ENCODE measurements around the gene FKBP2. TPM values are rescaled to one million over a fixed set of nuclear protein-coding genes. Genes with fewer than 3 reads are reported as not detected.

Gene FKBP2
- total and polyA plus RNA-seq, 2 of the 13 experiments (the other 11 are each of a cell fraction or from before 2014, with no cell fraction given), result 30.1 to 53.3 TPM

DNA sequence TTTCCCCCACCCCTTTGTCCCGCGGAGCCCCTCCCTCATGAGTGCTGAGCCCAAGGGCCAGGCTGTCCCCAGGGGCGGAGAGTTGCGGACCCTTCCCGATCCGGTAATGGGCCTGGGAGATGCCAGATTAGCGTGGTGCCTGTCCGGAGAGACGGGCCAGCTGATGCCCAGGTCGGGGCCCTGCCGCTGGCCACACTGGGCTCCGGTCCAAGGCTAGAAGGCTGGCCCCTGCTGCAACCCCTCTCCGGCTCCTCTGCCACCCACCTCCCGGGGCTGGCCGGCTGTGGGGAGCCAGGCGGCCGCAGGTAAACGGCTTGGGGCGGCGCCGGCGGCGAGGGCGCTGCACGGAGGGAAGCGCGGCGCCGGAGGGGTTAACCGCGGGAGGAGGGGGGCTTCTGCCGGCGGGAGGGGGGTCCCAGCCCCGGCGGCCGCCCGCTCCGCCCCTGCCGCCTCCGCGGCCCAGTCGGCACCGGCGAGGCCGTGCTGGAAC is 50.4 kb downstream of the FKBP2 start, which contains the start of gene KCNK4:
KCNK4 (plus strand) TSS at position 41 of the 490 bp plus-strand sequence. CDS start 1,717 bp downstream, outside the sequence.
- intact Hi-C loops (cut with micrococcal nuclease; ENCODE audit: unreplicated experiment), result no loop called here
- Histone ChIP-seq H4K20me1 (ENCODE audit: insufficient read depth, low read length) (no peaks in the 10 kb centered on the region), H2AFZ (ENCODE audit: low read length) (no peak within 1 kb of the TSS), H3K9ac (ENCODE audit: insufficient read depth, low read depth, low read length) (no peak within 1 kb of the TSS), H3K9me3 (ENCODE audit: low read length) (no peaks in the 10 kb centered on the region), H3K27ac (ENCODE audit: extremely low read length, insufficient read depth, low read length) (no peak within 1 kb of the TSS), H3K4me2 (ENCODE audit: low read depth, low read length) (peak within 1 kb of the TSS; percentile 60), H3K36me3 (replicated peaks in 1 of 2; ENCODE audit: control insufficient read depth in 1 of 2, insufficient read depth in 2 of 2, low read length in 2 of 2) (no peaks in the 10 kb centered on the region), H3K79me2 (ENCODE audit: insufficient read depth, low read length) (no peaks in the 10 kb centered on the region), H3K4me3 (replicated peaks in 1 of 3; ENCODE audit: insufficient read depth in 1 of 3, low read depth in 2 of 3, low read length in 3 of 3) (peak within 1 kb of the TSS; percentile 16 to 61 (median 26); a peak in 4 of 6 replicates), H3K4me1 (ENCODE audit: insufficient read depth, low read length) (peaks cover 19% of the 10 kb centered on the region; the same call in 1 of the 2 replicates), H3K27me3 (ENCODE audit: control insufficient read depth in 1 of 2, insufficient read depth in 2 of 2, low read length in 2 of 2) (peaks cover 19 to 57% of the 10 kb centered on the region in 2 experiments)
- DNase-seq (ENCODE audit: low spot score), result no peak
- ChIA-PET CTCF (ENCODE audit: low intra/inter-chr PET ratio, low total read pairs) (no interaction called here), POLR2A (interaction anchor here (0.5 to 1.0 kb wide), 2 partner anchors 13 to 102 kb away, joined by 3 read pairs; no protein-coding TSS in a partner anchor)
- ATAC-seq, result no peak
- BruUV-seq (replicated peaks), result no TSS peak
- 0% methylated on average over 4 of the region's 45 CpGs for WGBS (ENCODE audit: low lambda C conversion rate)
- no peak for FAIRE-seq
- in situ Hi-C loops (cut with HindIII; ENCODE audit: extremely low pct_ligation_motif_present, low pct_unique_long_range_greater_than_20kb), result no loop called here
- TF ChIP-seq HNRNPLL (IDR thresholded peaks at IDR 0.05; ENCODE audit: low read depth, low read length, poor library complexity, severe bottlenecking), result peak; percentile 25
- TF ChIP-seq, protein P1, sequence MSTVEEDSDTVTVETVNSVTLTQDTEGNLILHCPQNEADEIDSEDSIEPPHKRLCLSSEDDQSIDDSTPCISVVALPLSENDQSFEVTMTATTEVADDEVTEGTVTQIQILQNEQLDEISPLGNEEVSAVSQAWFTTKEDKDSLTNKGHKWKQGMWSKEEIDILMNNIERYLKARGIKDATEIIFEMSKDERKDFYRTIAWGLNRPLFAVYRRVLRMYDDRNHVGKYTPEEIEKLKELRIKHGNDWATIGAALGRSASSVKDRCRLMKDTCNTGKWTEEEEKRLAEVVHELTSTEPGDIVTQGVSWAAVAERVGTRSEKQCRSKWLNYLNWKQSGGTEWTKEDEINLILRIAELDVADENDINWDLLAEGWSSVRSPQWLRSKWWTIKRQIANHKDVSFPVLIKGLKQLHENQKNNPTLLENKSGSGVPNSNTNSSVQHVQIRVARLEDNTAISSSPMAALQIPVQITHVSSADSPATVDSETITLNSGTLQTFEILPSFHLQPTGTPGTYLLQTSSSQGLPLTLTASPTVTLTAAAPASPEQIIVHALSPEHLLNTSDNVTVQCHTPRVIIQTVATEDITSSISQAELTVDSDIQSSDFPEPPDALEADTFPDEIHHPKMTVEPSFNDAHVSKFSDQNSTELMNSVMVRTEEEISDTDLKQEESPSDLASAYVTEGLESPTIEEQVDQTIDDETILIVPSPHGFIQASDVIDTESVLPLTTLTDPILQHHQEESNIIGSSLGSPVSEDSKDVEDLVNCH (CRISPR knock-in tag; IDR thresholded peaks at IDR 0.05), result no peak

DNA sequence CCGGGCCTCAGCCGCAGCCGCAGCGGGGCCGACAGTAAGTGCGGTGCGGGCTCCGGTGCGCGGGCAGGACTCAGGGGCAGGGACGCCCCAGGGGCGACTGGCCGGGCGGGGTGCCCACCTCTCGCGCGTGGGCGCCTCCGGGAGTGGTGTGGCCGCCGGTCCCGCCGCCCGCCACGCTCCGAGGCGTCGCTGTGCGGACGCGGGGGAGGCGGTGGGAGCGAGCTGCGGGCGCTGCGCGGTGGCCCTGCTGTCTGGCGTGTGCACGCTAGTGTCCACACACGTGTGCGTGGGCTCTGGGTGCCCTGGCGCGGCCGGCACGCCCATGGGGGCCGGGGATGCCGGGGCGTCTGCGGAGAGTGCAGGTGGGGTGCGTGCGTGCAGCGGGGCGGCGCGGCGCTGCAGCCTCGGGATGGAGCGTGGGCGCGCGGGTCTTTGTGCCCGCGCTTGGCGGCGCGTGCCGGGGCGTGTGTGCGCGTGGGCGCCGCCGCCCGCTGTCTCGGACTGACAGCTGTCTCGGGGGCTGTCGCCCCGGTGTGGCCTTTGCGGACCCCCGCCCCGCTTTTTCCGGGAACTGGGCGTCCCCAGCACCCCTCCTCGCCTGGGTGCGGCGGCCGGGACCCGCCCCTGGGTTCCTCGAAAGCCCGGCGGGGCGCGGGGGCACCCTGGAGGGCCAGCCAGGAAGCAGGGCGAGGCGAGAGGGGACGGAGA is 51.0 kb downstream of the FKBP2 start:
- Histone ChIP-seq H4K20me1 (ENCODE audit: insufficient read depth, low read length) (no peaks in the 10 kb centered on the region), H3K9ac (ENCODE audit: insufficient read depth, low read depth, low read length) (no peak overlapping the region)
- TF ChIP-seq, protein P2, sequence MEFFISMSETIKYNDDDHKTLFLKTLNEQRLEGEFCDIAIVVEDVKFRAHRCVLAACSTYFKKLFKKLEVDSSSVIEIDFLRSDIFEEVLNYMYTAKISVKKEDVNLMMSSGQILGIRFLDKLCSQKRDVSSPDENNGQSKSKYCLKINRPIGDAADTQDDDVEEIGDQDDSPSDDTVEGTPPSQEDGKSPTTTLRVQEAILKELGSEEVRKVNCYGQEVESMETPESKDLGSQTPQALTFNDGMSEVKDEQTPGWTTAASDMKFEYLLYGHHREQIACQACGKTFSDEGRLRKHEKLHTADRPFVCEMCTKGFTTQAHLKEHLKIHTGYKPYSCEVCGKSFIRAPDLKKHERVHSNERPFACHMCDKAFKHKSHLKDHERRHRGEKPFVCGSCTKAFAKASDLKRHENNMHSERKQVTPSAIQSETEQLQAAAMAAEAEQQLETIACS (CRISPR knock-in tag; IDR thresholded peaks at IDR 0.05), result 0 out of 2 replicates have a peak, but pooled peaks have one; percentile 47
- no peak for TF ChIP-seq ZFAT (CRISPR knock-in tag; conservative IDR thresholded peaks at IDR 0.05)
- peak; percentile 35; the same call in 1 of the 2 replicates for TF ChIP-seq EED (CRISPR knock-in tag; IDR thresholded peaks at IDR 0.05)
- peak; percentile 93 for TF ChIP-seq BCL6 (CRISPR knock-in tag; IDR thresholded peaks at IDR 0.05)
- no peak for TF ChIP-seq ZBTB7A (CRISPR knock-in tag; IDR thresholded peaks at IDR 0.05)
- TF ChIP-seq KLF9 (CRISPR knock-in tag; IDR thresholded peaks at IDR 0.05; ENCODE audit: low read depth), result no peak
- no peak for TF ChIP-seq ARNTL (CRISPR knock-in tag; IDR thresholded peaks at IDR 0.05)
- TF ChIP-seq, protein P3, sequence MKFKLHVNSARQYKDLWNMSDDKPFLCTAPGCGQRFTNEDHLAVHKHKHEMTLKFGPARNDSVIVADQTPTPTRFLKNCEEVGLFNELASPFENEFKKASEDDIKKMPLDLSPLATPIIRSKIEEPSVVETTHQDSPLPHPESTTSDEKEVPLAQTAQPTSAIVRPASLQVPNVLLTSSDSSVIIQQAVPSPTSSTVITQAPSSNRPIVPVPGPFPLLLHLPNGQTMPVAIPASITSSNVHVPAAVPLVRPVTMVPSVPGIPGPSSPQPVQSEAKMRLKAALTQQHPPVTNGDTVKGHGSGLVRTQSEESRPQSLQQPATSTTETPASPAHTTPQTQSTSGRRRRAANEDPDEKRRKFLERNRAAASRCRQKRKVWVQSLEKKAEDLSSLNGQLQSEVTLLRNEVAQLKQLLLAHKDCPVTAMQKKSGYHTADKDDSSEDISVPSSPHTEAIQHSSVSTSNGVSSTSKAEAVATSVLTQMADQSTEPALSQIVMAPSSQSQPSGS (CRISPR knock-in tag; IDR thresholded peaks at IDR 0.05), result no peak
- TF ChIP-seq PAX8 (CRISPR knock-in tag; IDR thresholded peaks at IDR 0.05; ENCODE audit: borderline replicate concordance), result no peak

More for the DNA sequence above, 51.0 kb downstream of the FKBP2 start:
- POLR2A ChIA-PET, result interaction anchor here (0.5 kb wide), 1 partner anchor 103 kb away, joined by 3 read pairs; no protein-coding TSS in a partner anchor
- Histone ChIP-seq H3K4me3 (replicated peaks in 1 of 3; ENCODE audit: insufficient read depth in 1 of 3, low read depth in 2 of 3, low read length in 3 of 3) (peak overlapping the region; percentile 16 to 61 (median 26); a peak in 4 of 6 replicates), H2AFZ (ENCODE audit: low read length) (no peak overlapping the region), H3K4me2 (ENCODE audit: low read depth, low read length) (peak overlapping the region; percentile 60), H3K4me1 (ENCODE audit: insufficient read depth, low read length) (0 out of 2 replicates have a peak, but pooled peaks cover 13% of the 10 kb centered on the region), H3K79me2 (ENCODE audit: insufficient read depth, low read length) (no peaks in the 10 kb centered on the region), H3K27ac (ENCODE audit: extremely low read length, insufficient read depth, low read length) (no peak overlapping the region), H3K27me3 (ENCODE audit: control insufficient read depth in 1 of 2, insufficient read depth in 2 of 2, low read length in 2 of 2) (peaks cover 22 to 63% of the 10 kb centered on the region in 2 experiments), H3K36me3 (replicated peaks in 1 of 2; ENCODE audit: control insufficient read depth in 1 of 2, insufficient read depth in 2 of 2, low read length in 2 of 2) (no peaks in the 10 kb centered on the region), H3K9me3 (ENCODE audit: low read length) (no peaks in the 10 kb centered on the region)
- CTCF ChIA-PET (ENCODE audit: low intra/inter-chr PET ratio, low total read pairs), result no interaction called here
- FAIRE-seq, result no peak
- DNase-seq (ENCODE audit: low spot score), result no peak
- in situ Hi-C loops (cut with HindIII; ENCODE audit: extremely low pct_ligation_motif_present, low pct_unique_long_range_greater_than_20kb), result no loop called here
- WGBS (ENCODE audit: low lambda C conversion rate), result no CpG with 5 or more reads among the region's 96 CpGs
- peak; percentile 17; the same call in 2 of the 3 replicates for ATAC-seq
- BruUV-seq (replicated peaks), result no TSS peak
- intact Hi-C loops (cut with micrococcal nuclease; ENCODE audit: unreplicated experiment), result no loop called here

Data from HepG2 (cell line).